ENCODE measurements around the gene IRGC. TPM values are rescaled to one million over a fixed set of nuclear protein-coding genes. Genes with fewer than 3 reads are reported as not detected.

IRGC gene
- total and polyA plus RNA-seq, 2 of the 4 experiments (the other 2 are of a cell fraction): not detected

- H3K9me1 ChIP-seq (ENCODE audit: insufficient read depth, low read length): peaks cover 25% of the 10 kb centered on the region
- H2BK15ac ChIP-seq (ENCODE audit: low read depth, low read length): no peak overlapping the region
- CTCF ChIA-PET: interaction anchor here (0.5 kb wide), 1 partner anchor 24 kb away, joined by 4 read pairs; no protein-coding TSS in a partner anchor
- H2BK20ac ChIP-seq (ENCODE audit: low read depth, low read length): 0 out of 2 replicates have a peak overlapping the region, but pooled peaks have one; percentile 5
- H3K4me2 ChIP-seq (ENCODE audit: low read depth, low read length): no peak overlapping the region
- H4K8ac ChIP-seq (ENCODE audit: low read depth in 2 of 2, low read length in 2 of 2): no peak overlapping the region
- H3K56ac ChIP-seq (ENCODE audit: extremely low read depth, insufficient read depth, low read length): no peak overlapping the region
- H3K9me3 ChIP-seq (ENCODE audit: control insufficient read depth, insufficient read depth, low read length): no peaks in the 10 kb centered on the region
- H3K36me3 ChIP-seq (ENCODE audit: control insufficient read depth, insufficient read depth, low read length): no peaks in the 10 kb centered on the region
- H3K9ac ChIP-seq (ENCODE audit: low read depth, low read length): no peak overlapping the region
- no peak overlapping the region for H3K4me3 ChIP-seq (ENCODE audit: insufficient read depth, low read depth, low read length)
- H2AK5ac ChIP-seq (ENCODE audit: low read depth, low read length): peak overlapping the region; percentile 79
- H3K27me3 ChIP-seq (ENCODE audit: control insufficient read depth, insufficient read depth, low read length): no peaks in the 10 kb centered on the region
- DNase-seq: no peak
- dilution Hi-C loops (cut with HindIII; ENCODE audit: low sequenced_read_pairs, unreplicated experiment) (no loop called here), intact Hi-C loops (cut with micrococcal nuclease) (no loop called here), in situ Hi-C loops (cut with MboI; ENCODE audit: low sequenced_read_pairs) (no loop called here)
- TF ChIP-seq RFX5 (IDR thresholded peaks at IDR 0.05; ENCODE audit: low read depth, low read length) (no peak), CEBPB (IDR thresholded peaks at IDR 0.05; ENCODE audit: low read depth, low read length) (no peak), RAD21 (IDR thresholded peaks at IDR 0.05; ENCODE audit: low read length) (no peak), FOS (IDR thresholded peaks at IDR 0.05; ENCODE audit: low read depth, low read length) (no peak), MAZ (IDR thresholded peaks at IDR 0.05; ENCODE audit: borderline replicate concordance, low read depth, low read length) (no peak), RCOR1 (IDR thresholded peaks at IDR 0.05; ENCODE audit: insufficient replicate concordance, low read length) (no peak), ELK1 (IDR thresholded peaks at IDR 0.05; ENCODE audit: borderline replicate concordance, low read depth, low read length) (no peak), NFE2L2 (IDR thresholded peaks at IDR 0.05; ENCODE audit: low read depth, low read length) (no peak), SMC3 (IDR thresholded peaks at IDR 0.05; ENCODE audit: low read depth, low read length) (no peak), BHLHE40 (IDR thresholded peaks at IDR 0.05; ENCODE audit: low read depth, low read length) (no peak), USF2 (IDR thresholded peaks at IDR 0.05; ENCODE audit: low read depth, low read length) (no peak), CTCF (conservative IDR thresholded peaks at IDR 0.05; ENCODE audit: low read depth, low read length) (no peak)
- peak overlapping the region; percentile 79 for H2AK9ac ChIP-seq (replicated peaks; ENCODE audit: low read depth, low read length, poor library complexity)
- H3K4ac ChIP-seq (ENCODE audit: low read depth, low read length): no peak overlapping the region; the same call in 1 of the 2 replicates
- no peak overlapping the region for H3K14ac ChIP-seq (replicated peaks; ENCODE audit: low read depth, low read length)
- peak overlapping the region; percentile 36 for H2BK120ac ChIP-seq (ENCODE audit: low read depth, low read length)
- H4K5ac ChIP-seq (ENCODE audit: low read depth, low read length): no peak overlapping the region
- no peak overlapping the region for H3K18ac ChIP-seq (ENCODE audit: low read depth, low read length)
- H3K23ac ChIP-seq (ENCODE audit: low read depth, low read length): no peak overlapping the region
- H4K20me1 ChIP-seq (ENCODE audit: insufficient read depth, low read length): no peaks in the 10 kb centered on the region; the same call in 1 of the 2 replicates
- H3K27ac ChIP-seq (ENCODE audit: insufficient read depth, low read length): no peak overlapping the region
- H3K79me1 ChIP-seq (ENCODE audit: low read depth in 1 of 2, low read length in 2 of 2): peaks cover 0 to 14% of the 10 kb centered on the region in 2 experiments; a peak in 2 of 4 replicates
- no TSS peak for BruUV-seq (replicated peaks)
- peaks cover 14% of the 10 kb centered on the region for H3K4me1 ChIP-seq (ENCODE audit: control insufficient read depth, insufficient read depth, low read length)
- POLR2A ChIA-PET (ENCODE audit: unreplicated experiment): no interaction called here
- H4K91ac ChIP-seq (ENCODE audit: insufficient read depth, low read depth, low read length): no peak overlapping the region; the same call in 1 of the 2 replicates
- H2AFZ ChIP-seq (replicated peaks; ENCODE audit: low read length, poor library complexity): no peak overlapping the region
- WGBS, 2 experiments (ENCODE audit: extremely low coverage in 2 of 2, insufficient read length in 1 of 2): no CpG with 5 or more reads among the region's 7 CpGs
- ATAC-seq (ENCODE audit: low read depth): no peak
- H2BK5ac ChIP-seq (ENCODE audit: low read depth, low read length, poor library complexity, severe bottlenecking): no peak overlapping the region
Measured at GRCh38 chr19:43767316-43767715, 51.4 kb downstream of the IRGC start.

All from IMR-90 (cell line).